GM19023 (cell line): ENCODE measurements around the gene MACROD1.
"Not testable (repeated sequence)": the region's sequence is repeated elsewhere in the genome, so short reads cannot be mapped to it uniquely, and the experiment has no call there.

Source experiments
- ATAC-seq: cut with Tn5 transposase; IDR thresholded peaks from one replicate; pipeline ENCODE4 v1.9.1; 2021; ENCODE audit warnings: mild to moderate bottlenecking, moderate library complexity; ENCODE audit not compliant: unreplicated experiment

MACROD1 gene

GRCh38 chr11:63974259-63975143 lies 191.4 kb downstream of the MACROD1 start, which contains the start of gene COX8A:
TSS of gene COX8A (plus strand) at chr11:63974620. CDS start at chr11:63974681, 61 bp downstream.
- ATAC-seq, result peak; percentile 94

DNA sequence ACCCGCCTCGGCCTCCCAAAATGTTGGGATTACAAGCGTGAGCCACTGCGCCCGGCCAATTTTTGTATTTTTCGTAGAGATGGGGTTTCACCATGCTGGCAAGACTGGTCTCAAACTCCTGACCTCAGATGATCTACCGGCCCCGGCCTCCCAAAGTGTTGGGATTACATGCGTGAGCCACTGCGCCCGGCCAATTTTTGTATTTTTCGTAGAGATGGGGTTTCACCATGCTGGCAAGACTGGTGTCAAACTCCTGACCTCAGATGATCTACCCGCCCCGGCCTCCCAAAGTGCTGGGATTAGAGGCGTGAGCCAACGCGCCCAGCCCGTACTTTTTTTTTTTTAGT lies 192.0 kb downstream of the MACROD1 start:
- not testable (repeated sequence) for ATAC-seq

DNA sequence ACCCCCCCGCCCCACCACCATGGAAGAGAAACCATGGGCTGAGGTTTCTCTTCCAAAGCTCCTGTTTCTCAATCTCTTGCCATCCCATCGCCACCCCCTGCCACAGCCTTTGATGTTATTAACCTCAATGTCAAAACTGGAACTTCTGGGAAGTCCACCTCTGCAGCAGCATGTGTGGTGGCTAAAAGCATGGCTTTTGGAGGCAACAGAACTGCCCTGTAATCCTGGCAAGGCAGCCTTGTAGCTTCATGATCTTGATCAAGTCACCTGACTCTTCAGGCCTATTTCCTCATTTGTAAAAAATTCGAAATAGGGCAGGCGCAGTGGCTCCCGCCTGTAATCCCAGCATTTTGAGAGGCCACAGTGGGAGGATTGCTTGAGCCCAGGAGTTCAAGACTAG lies 195.0 kb downstream of the MACROD1 start:
- ATAC-seq, result no peak

- ATAC-seq, result no peak
These were observed 196.5 kb downstream of the MACROD1 start for GRCh38 chr11:63969461-63969860.

GRCh38 chr11:63966444-63966843 lies 199.5 kb downstream of the MACROD1 start:
- ATAC-seq, result no peak

GRCh38 chr11:63963895-63964294 lies 202.0 kb downstream of the MACROD1 start:
- not testable (repeated sequence) for ATAC-seq

DNA sequence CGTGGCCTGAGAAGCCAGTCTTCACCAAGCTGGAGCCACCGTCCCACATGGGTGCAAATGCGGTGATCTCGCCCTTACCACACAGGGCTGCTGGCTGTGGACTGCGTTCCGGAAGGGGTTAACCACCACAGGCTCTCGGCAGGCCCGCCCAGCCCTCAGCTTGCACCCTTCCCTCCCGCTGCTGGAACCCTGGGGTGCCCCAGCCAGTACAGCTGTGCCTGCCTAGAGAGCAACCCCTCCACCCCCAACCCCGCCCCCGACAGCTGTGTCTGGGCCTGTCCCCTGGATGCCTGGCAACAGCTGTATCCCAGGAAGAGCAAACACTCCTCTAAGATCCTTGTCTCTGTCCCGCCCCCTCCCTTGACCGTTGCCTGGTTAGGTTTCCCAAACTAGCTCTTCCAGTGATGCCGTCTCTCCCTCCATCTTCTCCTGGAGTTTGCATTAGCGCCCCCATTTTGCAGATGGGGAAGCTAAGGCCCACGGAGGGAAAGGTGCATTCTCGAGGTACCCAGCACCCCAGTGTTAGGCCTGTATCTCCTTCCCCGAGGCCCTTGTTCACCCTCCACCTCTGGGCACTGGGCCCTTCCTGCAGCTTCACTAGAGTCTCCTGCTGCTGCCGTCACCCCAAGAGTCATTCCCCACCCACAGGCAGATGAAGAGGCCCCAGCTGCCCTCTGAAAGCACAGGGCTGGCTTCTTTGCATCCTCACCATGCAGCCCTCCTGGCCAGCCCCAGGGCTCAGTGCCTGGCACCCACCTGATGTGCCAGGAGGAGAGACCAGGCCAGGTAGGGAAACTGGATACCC lies 204.1 kb downstream of the MACROD1 start:
- no peak for ATAC-seq

- no peak for ATAC-seq
These were observed 207.9 kb downstream of the MACROD1 start for GRCh38 chr11:63958008-63958407.

DNA sequence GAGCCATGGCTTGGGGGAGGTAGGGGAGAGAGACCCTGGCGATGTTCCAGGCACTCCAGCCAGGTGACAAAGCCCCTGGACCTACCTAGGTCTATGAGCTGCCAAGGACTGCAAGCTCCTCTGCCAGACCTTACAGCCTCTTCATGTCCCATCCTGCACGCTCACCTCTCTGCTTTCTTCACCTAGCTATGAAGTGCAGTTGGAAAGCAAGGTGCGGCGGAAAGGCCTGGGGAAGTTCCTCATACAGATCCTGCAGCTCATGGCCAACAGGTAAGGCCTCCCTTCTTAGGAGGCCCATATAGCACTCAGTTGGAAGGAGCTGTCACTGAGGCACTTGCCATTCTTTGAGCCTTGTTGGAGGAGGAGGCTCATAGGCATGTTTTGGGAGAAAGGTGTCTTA lies 213.3 kb downstream of the MACROD1 start:
- ATAC-seq, result no peak

DNA sequence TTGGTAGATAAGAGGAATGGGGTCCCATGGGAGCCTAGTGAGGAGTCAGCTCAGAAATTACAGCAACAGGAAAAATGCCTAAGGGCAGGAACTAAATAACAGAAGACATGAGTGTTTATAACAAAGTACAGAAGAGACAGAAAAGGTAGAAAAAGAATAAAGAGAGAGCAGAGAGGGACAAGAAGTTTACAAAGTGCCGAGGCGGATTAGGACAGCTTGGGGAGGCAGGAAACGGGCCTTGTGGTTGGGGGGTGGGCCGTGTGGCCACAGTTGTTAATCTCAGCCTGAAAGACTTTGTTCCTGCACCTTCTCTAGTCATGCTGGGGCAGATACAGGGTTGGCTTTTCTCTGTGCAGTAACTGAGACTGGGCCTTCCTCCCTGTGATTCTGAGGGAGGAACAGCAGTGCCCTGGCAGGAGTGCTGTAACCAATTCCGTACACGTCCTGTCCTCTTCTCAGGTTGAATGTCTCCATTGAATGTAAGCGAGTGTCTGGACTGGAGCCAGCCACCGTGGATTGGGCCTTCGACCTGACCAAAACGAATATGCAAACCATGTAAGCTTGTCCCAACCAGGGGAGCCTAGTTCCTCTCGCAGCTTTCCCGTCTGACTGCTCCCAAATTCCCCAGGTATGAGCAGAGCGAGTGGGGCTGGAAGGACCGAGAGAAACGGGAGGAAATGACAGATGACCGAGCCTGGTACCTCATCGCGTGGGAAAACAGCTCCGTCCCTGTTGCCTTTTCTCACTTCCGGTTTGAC lies 214.0 kb downstream of the MACROD1 start:
- no peak for ATAC-seq
